ENCODE results near the gene ESAM.
A peak's percentile ranks its signal among the peaks of the same experiment; 100 is the strongest.

Gene ESAM, protein sequence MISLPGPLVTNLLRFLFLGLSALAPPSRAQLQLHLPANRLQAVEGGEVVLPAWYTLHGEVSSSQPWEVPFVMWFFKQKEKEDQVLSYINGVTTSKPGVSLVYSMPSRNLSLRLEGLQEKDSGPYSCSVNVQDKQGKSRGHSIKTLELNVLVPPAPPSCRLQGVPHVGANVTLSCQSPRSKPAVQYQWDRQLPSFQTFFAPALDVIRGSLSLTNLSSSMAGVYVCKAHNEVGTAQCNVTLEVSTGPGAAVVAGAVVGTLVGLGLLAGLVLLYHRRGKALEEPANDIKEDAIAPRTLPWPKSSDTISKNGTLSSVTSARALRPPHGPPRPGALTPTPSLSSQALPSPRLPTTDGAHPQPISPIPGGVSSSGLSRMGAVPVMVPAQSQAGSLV

DNA sequence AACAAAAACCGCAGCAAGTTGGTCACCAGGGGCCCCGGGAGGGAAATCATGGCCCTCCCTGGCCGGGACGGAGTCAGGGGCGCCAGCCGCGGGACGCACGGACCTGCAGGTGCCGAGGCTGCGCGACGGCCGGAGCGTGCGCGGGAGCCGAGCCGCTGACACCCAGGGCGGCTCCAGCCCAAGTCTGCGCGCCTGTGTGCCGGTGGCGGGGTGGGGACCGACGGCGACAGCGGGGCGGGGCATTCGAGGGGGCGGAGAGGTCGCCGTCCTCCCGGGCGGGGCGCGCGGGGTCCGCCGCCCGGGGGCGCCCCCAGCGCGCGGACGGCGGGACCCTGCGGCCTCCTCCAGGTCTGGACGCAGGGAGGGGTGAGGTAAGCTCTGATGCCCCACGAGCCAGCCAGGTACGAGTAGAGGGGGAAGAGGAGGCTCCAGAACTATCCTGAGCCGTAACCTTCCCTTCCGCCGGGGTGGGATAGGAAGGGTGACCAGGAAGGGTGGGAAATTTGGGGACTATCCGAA, at the start of gene ESAM:
Gene ESAM (minus strand): TSS at position 186 of the 519 bp plus-strand sequence. CDS start 136 bp downstream, at position 50.
- DNase-seq (ENCODE audit: low read depth), result no peak

DNA sequence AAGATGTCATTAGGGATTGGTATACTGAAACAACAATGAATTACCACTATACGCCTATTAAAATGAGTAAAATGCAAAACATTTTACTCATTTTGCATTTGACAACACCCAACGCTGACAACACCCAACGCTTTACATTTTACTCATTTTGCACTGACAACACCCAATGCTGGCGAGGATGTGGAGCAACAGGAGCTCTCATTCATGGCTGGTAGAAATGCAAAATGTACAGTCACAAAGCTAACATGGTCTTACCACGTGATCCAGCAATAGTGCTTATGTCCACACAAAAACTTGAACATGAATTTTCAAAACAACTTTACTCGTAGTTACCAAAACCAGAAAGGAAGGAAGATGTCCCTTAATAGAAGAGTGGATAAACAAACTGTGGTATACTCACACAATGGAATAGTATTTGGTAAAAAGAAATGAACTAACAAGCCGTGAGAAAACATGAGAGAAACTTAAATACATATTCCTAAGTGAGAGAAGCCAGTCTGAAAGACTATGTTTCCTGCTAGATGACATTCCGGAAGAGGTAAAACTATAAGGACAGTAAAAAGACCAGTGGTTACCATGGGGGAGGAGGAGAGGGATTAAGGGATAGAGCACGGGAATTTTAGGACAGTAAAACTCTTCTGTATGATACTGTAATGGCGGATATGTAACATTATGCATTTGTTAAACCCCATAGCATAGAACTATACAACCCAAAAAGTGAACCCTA, 49.5 kb upstream of the ESAM start:
- DNase-seq (ENCODE audit: low read depth), result no peak

DNA sequence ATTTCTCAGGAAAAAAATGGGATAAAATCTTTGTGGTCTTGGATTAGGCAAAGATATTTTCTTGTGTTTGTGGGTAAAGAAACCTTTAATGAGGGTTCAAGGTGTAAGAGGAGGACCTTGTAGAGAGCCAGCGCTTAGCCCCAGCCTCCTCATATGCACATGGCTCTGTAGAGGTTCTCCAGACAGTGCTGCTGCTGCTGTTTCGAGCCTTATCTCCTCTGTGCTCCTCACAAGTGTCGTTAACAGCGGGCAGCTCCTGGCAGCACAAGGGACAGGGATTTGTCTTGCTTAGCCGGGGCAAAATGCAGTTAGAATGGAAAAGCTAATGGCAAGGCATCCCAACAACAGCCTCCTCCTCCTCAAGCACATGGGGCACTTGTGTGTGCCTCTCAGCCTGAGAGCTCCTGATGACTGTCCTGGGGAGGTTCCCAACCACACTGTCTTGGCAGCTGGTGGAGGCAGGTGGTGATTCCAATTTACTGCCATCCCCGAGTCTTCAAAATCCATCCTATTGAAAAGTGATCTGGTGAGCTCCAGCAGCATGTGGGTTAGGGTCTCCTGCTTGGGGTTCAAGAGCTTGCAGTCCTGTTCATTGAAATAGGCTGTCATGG, 45.7 kb upstream of the ESAM start:
- no peak for DNase-seq (ENCODE audit: low read depth)

DNA sequence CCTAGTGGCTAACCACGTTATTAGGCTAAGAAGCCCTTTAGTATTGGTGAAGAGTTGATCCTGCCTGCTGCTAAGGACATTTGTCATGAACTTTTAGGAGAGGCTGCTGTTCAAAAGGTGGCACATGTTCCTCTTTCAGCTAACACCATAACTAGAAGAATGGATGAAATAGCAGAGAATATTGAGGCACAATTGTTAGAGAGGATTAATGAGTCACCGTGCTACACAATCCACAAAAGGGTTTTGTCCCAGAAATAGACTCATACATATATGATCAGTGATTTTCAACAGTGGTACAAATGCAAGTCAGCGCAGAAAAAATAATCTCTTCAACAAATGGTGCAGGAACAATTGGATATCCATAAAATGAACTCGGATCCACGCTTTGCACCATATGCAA, 45.1 kb upstream of the ESAM start:
- no peak for DNase-seq (ENCODE audit: low read depth)

DNA sequence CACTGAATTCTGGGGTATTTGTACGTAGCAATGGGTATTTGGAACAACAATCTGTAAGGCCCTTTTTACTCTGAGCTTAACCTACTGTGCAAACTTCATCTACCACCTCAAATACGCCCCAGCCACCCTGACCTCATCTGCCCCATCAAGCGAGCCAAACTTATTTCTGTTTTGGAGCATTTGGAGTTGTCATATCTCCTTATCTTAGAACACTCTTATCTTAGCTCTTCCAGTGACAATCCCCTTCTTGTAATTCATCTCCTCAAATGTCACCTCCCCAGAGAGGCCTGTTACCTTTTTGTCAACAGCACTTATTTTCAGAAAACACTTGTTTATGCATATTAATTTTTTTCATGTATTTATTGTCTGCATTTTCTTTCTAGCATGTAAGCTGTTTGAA, 42.8 kb upstream of the ESAM start:
- no peak for DNase-seq (ENCODE audit: low read depth)

DNA sequence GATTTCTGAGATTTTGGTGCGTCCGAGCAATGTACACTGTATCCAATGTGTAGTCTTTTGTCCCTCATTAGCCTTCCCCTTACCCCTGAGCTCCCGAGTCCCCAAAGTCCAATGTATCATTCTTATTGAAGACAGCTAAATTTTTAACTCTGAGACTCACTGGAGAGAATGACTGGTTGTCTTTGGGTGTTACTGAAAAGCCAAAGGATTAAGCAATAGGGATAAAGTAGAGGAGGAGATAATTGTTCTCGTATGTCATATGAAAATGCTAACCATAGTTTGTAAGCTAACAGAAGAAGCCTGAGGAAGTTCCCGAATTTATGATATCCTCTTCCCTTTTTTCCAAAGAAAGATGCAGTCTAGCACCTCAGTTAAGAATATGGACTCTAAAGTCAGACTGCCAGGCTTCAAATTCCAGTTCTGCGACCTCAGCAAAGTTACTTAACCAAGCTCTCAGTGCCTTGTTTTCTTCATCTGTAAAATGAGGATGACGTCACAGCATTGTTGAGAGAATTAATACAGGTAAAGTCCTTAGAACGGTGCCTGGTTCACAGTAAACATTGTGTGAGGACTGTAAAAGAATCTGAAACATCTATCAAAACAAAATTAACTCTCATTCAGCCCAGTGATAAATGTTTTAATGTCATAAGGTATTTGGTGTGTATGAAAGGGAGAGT, 39.7 kb upstream of the ESAM start:
- DNase-seq (ENCODE audit: low read depth), result no peak

DNA sequence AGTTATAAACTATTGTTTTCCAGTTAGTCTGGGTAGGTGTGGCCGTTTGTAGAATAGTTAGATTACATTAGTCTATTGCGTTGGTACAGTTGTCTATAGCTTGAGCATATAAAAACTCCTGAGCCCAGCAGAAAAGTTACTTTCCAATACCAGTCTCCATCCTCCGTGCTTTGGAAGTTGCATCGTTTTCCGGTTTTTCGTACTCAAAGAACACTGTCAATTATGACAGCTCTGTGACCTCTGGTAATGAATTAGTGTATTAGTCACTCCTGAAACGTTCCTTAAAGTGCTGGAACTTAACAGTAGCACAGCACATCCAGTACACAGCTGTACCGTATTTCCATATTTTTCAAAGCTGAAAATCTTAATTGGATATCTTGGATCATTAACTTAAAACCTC, 38.9 kb upstream of the ESAM start:
- no peak for DNase-seq (ENCODE audit: low read depth)

DNA sequence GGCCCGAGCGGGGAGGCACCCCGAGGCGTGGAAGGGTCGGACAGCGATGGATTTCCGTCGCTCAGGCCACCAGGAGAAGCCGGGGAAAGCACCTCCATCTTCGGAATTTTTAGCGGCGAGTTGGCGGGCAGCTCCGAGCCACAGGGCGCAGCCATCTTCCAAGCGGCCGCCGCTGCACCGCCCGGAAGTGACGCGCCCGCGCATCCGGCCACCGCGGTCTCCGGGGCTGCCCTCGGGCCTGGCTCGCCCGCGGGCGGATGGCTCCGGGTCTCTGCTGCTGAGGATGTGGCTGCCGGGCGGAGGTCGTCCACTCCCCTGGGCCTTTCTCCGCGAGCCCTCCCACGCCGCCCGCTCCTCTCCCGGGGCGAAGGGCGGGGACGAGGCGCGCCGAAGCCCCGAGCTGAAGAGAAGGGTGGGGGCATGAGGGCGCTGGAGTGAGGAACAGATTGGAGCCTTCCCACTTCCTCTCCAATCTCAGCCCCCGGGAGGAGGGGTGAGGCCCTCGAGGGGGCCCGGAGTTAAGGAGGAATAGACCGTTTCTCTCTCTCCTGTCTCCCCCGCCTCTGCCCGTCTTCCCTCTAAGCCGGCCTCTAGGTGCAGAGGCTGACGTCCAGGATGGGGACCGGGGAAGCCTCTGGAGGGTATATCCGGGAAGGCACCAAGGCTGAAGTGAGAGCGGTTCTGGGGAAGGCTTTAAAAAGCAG, 38.3 kb upstream of the ESAM start, which contains the start of gene MSANTD2:
Gene MSANTD2 (minus strand): TSS at position 181 of the 704 bp plus-strand sequence. CDS start 26 bp downstream, at position 155.
- DNase-seq (ENCODE audit: low read depth), result peak; percentile 56

DNA sequence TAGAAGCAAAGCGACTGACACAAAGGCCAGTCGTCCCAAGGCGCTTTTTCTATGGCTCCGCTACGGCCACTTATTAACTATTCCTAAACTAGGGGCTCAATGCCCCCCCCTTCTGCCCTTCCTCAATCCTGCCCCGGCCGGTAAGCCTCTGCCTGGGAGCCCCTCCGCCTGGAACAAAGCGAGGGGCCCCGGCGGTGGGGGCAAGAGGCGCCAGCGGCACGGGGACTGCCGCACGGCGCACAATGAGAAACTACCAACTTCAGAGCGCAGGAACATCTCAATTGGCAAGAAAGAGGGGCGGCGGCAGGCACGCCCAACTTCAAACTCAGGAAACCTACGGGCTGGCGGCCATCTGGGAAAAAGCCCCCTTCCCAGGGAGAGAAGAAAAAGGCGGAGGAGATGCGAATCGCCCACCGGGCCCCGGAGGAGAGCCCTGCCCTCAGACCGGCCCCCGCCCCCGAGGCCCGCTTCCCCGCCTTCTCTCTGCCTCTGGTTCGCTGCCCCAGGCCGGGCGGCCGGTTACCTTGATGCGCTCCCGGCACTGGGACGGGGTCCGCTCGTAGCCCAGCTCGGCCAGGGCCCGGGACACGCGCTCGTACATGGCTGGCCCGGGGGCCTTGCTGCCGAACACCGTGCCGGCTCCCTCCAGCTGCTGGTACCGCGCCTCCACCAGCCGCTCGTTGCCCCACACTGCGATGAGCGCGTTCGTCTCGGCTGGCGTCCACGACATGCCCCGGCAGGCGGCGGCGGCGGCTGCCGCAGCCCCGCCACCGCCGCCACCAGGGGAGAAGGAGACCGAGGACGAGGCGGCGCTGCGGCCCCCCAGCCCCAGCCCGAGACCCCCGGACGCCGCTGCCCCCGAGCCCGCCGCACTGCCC, 37.5 kb upstream of the ESAM start:
- no peak for DNase-seq (ENCODE audit: low read depth)

DNA sequence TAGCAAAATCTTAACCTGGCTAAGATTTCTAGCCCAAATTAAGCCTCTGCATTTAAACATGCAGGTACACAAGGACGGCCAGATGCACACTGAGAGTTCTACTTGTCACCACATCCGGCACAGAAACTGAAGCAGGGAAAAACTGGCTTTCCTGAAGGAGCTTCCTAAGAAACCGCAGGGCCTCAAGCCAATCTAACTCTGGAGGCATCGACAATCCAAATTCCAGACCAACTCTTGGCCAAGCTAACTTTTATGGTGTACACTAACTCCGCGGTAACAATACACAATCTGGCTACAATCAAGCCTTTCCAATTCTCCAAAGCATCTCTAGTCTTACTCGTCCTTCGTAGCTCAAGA, 36.9 kb upstream of the ESAM start:
- no peak for DNase-seq (ENCODE audit: low read depth)

DNA sequence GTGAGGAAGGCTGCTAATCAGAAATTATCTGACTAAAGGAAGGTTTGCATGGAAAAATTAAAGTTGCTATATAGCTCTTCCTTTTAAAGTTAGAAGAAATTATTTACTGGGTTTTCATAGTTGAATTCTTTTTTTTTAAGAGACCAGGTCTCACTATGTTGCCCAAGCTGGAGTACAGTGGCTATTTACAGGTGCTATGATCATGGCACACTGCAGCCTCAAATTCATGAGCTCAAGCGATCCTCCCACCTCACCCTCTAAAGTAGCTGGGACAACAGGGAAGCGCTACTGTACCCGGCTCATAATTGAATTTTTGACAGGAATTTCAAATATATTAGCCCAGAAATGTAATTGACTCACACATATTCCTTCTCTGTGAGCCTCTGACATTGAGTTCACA, 34.2 kb upstream of the ESAM start:
- DNase-seq (ENCODE audit: low read depth), result no peak

DNA sequence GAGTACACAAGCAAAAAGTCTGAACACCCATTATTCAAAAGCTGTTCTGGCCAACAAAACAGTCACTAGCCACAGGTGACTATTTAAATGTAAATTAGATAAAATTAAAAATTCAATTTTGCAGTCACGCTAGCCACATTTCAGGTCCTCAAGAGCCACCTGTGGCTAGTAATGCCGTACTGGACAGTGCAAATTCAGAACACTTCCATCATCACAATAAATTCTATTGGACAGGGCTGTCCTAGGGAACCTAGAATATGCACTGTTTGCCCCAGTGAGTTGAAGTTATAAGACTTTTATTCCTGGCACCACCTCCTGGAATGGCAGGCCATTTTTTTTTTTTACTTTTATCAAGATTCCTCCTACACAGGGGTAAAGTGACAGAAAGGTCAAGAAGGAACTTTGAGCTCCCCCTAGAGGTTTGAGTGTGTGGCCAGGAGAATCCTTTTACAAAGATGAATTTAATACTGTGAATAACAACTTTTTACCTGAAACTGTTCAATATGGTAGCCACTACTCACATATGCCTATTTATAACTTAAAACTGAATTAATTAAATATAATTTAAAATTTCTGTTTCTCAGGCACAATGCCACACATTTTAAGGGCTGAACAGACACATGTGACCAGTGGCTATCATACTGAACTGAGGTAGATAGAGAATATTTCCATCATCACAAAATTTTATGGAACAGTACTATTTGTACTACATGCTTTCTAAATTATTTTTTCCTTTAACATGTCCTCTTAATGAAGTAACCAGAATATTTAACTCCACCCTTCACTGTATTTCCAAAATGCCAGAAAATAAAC, 31.6 kb upstream of the ESAM start:
- peak; percentile 29 for DNase-seq (ENCODE audit: low read depth)

DNA sequence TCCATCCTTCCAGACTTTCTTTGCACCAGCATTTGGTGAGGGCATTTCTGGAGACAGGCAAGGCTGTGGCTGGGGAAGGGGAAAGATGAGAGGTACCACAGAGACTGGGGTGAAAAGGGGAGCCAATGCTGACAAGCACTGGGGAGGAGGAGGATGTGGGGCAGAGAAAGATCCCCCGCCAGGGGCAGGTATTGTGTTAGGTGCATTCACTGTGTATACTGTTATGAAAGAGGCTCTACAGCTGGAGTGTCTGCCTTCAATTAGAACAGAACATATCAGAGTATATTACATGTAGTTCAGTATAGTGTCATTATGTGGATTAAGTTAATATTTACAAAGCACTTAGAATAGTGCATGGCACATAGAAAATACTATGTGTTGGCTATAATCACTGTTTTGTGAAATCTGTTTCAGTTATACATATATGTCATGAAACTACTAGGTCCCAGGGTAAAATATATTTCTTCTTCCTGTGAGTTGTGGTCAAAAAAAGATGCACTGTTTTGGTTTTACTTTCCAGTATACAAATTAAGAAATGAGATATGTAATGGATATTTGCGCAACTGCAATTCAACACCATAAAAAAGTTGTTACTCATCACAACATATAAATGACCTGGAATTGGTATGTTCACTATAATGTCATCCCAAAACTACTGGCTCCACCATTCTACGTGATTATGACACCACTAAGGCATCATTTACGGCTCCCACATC, 29.7 kb upstream of the ESAM start:
- no peak for DNase-seq (ENCODE audit: low read depth)

DNA sequence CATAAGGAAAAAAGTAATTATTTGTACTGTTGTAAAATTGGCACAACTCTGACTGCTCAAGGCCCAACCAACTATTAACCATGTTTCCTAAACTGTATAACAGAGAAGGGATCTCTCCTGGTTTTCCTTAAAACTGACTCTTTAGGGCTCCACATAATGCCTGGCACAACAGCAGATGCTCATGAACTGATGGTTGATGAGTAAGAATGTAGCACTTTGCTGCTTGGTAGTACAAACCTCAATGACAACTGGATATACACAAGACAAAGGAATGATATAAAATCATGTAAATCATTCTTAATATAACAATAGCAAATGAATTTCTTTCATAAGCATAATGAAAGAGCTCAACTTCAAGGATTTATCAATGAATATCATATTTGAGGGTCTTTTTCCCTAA, 26.4 kb upstream of the ESAM start:
- no peak for DNase-seq (ENCODE audit: low read depth)

DNA sequence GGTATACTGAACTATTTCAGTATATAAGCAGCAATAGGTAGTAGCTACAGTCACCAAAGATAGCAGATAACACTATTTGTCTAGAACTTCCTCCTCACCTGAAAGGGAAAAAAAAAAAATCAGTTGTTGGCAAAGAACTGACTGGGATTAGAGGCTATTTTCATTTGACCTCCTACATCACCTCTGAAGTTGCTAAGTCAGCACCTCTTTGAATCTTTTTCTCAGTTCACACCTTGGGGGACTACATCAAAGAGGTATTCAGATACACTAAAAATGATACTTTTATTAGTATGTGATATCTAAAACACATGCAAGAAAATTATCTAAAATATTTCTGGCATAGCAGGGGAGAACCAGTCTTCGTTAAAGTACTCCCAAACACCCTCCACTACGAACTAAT, 22.0 kb upstream of the ESAM start:
- no peak for DNase-seq (ENCODE audit: low read depth)

DNA sequence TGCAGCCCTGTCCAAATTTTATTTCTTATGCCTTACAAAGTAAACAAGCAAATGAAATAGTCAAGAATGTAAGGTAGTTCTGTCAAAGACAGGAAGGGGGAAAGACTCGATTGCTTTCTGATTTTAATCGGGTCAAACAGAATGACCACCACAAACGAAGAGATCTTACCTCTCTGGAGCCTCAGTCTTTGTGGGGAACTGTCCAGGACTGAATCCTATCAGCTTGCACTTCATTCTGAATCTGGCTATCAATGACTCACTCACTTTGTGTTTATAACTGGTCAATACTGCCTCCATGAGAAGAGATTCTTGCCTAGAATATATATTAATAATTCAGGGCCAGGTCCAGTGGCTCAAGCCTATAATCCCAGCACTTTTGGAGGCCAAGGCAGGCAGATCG, 20.9 kb upstream of the ESAM start:
- no peak for DNase-seq (ENCODE audit: low read depth)

DNA sequence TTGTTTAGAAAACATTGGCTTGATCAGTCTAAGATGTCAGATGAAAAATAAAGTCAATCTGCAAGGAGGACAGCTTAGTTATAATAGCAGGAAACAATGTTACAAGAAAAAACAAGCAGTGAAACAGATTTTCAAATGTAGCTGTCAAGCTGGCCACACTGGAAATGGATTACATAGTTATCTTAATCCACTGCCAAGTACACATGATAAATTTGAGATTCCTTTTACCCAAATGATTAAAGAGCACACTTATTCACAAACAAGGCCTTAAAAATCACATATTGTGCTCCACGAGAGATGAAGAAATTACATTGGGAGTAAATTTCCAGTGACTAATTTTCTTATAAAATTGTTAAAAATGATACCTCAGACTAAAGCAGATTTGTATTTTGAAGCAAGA, 17.5 kb upstream of the ESAM start:
- no peak for DNase-seq (ENCODE audit: low read depth)

DNA sequence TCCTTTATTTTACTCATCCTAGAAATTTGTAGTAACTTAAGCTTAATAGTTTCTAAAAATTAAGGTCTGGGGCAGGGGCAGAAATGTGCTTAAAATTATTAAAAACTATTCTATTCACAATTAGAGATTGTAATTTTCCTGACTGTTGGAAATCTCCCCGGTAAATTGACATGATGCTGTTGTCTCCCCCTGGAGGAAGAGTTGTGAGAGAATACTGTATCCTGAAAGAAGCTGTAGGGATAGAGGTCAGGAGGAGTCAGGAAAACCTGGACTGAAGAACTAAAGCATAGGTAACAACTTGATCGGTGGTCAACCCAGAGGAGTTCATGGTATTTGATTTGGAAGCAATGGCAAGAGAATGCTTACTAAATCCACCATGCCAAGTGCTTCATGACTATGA, 16.2 kb upstream of the ESAM start:
- DNase-seq (ENCODE audit: low read depth), result no peak

Data from fibroblast of the conjunctiva (primary cell).